ENCODE measurements around the gene ORMDL2.

DNA sequence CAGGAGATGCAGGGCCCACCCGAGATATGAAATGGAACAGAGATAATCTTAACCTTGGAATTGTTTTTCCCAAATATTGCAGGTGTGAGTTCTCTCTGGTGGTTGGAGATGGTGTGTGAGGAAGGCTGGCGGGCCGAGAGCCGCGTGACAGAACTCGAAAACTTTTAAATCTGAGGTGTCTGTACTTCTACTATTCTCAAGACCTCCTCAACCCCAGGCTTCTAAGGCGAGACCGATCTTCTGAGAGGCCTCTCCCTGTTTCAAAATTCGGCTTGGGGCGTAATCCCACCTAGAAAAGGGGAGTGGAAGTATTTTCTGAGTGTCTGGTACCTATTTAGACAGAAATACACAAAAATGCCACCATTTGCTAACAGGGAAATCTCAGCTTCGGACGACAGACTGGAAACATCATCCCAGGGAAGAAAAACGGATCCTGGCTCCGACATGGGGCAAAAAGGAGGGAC is 928 bp upstream of the ORMDL2 start:
- no peak for TF ChIP-seq EZH2 (IDR thresholded peaks at IDR 0.05; ENCODE audit: borderline replicate concordance, low read length)
- TF ChIP-seq, protein P1, sequence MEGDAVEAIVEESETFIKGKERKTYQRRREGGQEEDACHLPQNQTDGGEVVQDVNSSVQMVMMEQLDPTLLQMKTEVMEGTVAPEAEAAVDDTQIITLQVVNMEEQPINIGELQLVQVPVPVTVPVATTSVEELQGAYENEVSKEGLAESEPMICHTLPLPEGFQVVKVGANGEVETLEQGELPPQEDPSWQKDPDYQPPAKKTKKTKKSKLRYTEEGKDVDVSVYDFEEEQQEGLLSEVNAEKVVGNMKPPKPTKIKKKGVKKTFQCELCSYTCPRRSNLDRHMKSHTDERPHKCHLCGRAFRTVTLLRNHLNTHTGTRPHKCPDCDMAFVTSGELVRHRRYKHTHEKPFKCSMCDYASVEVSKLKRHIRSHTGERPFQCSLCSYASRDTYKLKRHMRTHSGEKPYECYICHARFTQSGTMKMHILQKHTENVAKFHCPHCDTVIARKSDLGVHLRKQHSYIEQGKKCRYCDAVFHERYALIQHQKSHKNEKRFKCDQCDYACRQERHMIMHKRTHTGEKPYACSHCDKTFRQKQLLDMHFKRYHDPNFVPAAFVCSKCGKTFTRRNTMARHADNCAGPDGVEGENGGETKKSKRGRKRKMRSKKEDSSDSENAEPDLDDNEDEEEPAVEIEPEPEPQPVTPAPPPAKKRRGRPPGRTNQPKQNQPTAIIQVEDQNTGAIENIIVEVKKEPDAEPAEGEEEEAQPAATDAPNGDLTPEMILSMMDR (IDR thresholded peaks at IDR 0.05; ENCODE audit: low read length), result no peak

All from OCI-LY1 (cell line).